C4-2B (cell line): ENCODE data around the gene HIVEP3.

Experiments used
- ZFX ChIP-seq: fragments of 450-650 bp; IDR thresholded peaks from 2 replicates; pipeline ENCODE4 v1.6.1; 2017
- TF ChIP-seq, protein P1 (sequence below): fragments of 450-650 bp; conservative IDR thresholded peaks from 2 replicates; pipeline ENCODE4 v1.5.1; 2017; ENCODE audit warnings: mild to moderate bottlenecking

DNA sequence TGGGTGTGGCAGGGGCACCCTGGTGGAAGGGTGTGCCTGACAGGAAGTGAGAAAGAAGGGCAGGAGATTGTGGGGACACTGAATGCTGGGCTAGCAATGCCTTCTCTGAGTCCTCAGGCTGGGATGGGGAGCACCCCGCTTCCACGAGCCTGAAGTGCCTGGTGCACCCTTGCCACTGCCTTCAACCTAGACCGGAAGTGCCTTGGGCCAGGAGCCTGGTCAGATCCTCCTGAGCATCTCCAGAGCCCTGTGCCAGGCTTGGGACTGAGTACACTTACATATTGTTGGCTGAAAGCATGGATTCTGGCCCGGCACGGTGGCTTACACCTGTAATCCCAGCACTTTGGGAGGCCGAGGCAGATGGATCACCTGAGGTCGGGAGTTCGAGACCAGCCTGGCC lies 228.4 kb downstream of the HIVEP3 start:
- TF ChIP-seq, protein P1, sequence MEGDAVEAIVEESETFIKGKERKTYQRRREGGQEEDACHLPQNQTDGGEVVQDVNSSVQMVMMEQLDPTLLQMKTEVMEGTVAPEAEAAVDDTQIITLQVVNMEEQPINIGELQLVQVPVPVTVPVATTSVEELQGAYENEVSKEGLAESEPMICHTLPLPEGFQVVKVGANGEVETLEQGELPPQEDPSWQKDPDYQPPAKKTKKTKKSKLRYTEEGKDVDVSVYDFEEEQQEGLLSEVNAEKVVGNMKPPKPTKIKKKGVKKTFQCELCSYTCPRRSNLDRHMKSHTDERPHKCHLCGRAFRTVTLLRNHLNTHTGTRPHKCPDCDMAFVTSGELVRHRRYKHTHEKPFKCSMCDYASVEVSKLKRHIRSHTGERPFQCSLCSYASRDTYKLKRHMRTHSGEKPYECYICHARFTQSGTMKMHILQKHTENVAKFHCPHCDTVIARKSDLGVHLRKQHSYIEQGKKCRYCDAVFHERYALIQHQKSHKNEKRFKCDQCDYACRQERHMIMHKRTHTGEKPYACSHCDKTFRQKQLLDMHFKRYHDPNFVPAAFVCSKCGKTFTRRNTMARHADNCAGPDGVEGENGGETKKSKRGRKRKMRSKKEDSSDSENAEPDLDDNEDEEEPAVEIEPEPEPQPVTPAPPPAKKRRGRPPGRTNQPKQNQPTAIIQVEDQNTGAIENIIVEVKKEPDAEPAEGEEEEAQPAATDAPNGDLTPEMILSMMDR, result no peak
- TF ChIP-seq ZFX, result no peak
